Fibroblast of mammary gland (primary cell): ENCODE data around the gene TRIM8.

Experiments
- DNase-seq: peaks from one replicate; pipeline ENCODE4 v3.0.0-alpha.2; 2010; ENCODE audit warnings: low read depth
- H3K4me3 ChIP-seq: 2 replicates; pipeline ENCODE4 v1.5.1; 2011; ENCODE audit warnings: low read depth, mild to moderate bottlenecking, low read length, moderate library complexity; ENCODE audit not compliant: control insufficient read depth
- CTCF ChIP-seq: conservative IDR thresholded peaks from 2 replicates; pipeline ENCODE4 v1.5.1; 2011; ENCODE audit warnings: low read depth, low read length, inconsistent platforms; ENCODE audit not compliant: control insufficient read depth, insufficient read depth

The TRIM8 gene

GRCh38 chr10:102653060-102653459 lies 8.8 kb downstream of the TRIM8 start:
- DNase-seq = no peak
- no peak overlapping the region for H3K4me3 ChIP-seq
- no peak for TF ChIP-seq CTCF

- DNase-seq = no peak
- no peak overlapping the region for H3K4me3 ChIP-seq
- no peak for TF ChIP-seq CTCF
These were observed 10.3 kb downstream of the TRIM8 start for GRCh38 chr10:102654566-102654965.

GRCh38 chr10:102654969-102655368 lies 10.7 kb downstream of the TRIM8 start:
- no peak for TF ChIP-seq CTCF
- no peak overlapping the region for H3K4me3 ChIP-seq
- DNase-seq = no peak

- no peak for TF ChIP-seq CTCF
These were observed 11.7 kb downstream of the TRIM8 start for GRCh38 chr10:102656026-102656425.

DNA sequence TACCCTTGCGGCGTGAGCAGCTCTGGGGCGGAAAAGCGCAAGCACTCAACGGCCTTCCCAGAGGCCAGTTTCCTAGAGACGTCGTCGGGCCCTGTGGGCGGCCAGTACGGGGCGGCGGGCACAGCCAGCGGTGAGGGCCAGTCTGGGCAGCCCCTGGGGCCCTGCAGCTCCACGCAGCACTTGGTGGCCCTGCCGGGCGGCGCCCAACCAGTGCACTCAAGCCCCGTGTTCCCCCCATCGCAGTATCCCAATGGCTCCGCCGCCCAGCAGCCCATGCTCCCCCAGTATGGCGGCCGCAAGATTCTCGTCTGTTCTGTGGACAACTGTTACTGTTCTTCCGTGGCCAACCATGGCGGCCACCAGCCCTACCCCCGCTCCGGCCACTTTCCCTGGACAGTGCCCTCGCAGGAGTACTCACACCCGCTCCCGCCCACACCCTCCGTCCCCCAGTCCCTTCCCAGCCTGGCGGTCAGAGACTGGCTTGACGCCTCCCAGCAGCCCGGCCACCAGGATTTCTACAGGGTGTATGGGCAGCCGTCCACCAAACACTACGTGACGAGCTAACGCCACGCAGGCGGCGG lies 12.6 kb downstream of the TRIM8 start:
- H3K4me3 ChIP-seq = no peak overlapping the region
- TF ChIP-seq CTCF = no peak

More at GRCh38 chr10:102656026-102656425, 11.7 kb downstream of the TRIM8 start:
- DNase-seq = no peak
- H3K4me3 ChIP-seq = no peak overlapping the region

DNA sequence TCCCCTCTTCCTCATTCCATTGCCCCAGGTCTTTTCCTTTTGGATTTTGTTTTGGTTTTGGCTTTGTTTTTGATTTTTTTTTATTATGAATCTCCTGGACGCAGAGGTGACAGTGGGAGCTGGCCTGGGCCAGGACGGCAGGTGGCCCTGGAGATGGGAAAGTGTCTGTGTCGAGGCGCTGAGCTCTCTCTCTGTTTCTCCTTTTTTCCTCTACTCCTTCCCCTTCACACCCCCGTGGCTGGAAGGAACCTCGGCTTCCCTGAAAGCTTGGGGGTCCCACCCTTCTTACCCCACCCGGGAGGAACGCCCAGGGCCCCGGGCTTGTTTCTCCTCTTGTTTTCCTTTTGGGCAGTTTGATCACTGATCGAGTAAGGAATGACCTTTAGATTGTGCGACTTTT lies 13.2 kb downstream of the TRIM8 start:
- TF ChIP-seq CTCF = no peak
- DNase-seq = no peak
- no peak overlapping the region for H3K4me3 ChIP-seq

More for the DNA sequence above, 12.6 kb downstream of the TRIM8 start:
- DNase-seq = no peak
